ENCODE data around the gene SVEP1. TPM values are rescaled to one million over a fixed set of nuclear protein-coding genes. Genes with fewer than 3 reads are reported as not detected.

The SVEP1 gene
- total RNA-seq, 1 experiment from 2014 or later = not detected

DNA sequence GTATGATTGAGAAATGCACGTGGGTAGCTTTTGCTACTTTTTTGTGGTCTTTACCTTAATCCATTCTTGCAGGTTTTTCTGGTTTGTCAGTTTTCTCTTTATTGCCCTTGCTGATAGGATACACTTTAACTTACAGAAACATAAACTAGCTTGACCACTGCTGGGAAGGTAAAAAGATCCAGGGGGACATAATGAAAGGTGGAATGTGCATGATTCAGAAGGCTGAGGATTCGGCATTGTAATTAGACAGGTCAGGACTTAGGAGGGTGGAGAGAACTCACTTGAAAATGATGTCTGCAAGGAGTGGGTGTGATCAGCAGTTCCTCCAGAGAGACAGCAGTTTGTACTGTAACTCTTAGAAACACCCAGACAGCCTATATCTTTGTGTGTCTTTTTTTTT, 222.0 kb downstream of the SVEP1 start:
- Histone ChIP-seq H3K9ac (ENCODE audit: low read length) (no peak overlapping the region), H3K4me2 (ENCODE audit: low read depth, low read length, poor library complexity, severe bottlenecking) (no peak overlapping the region), H3K9me3 (ENCODE audit: low read length) (no peaks in the 10 kb centered on the region), H2AFZ (ENCODE audit: low read length) (no peak overlapping the region), H3K4me1 (ENCODE audit: low read length) (no peaks in the 10 kb centered on the region), H3K36me3 (ENCODE audit: insufficient read depth, low read length) (no peaks in the 10 kb centered on the region), H3K27ac (ENCODE audit: low read length) (no peak overlapping the region), H4K20me1 (ENCODE audit: insufficient read depth, low read depth, low read length) (no peaks in the 10 kb centered on the region), H3K9me2 (replicated peaks; ENCODE audit: insufficient read depth, low read length) (no peaks in the 10 kb centered on the region), H3K27me3 (ENCODE audit: low read length) (no peaks in the 10 kb centered on the region), H3K4me3 (ENCODE audit: low read length) (no peak overlapping the region), H3K79me2 (ENCODE audit: low read length) (no peaks in the 10 kb centered on the region)
- no peak for DNase-seq

DNA sequence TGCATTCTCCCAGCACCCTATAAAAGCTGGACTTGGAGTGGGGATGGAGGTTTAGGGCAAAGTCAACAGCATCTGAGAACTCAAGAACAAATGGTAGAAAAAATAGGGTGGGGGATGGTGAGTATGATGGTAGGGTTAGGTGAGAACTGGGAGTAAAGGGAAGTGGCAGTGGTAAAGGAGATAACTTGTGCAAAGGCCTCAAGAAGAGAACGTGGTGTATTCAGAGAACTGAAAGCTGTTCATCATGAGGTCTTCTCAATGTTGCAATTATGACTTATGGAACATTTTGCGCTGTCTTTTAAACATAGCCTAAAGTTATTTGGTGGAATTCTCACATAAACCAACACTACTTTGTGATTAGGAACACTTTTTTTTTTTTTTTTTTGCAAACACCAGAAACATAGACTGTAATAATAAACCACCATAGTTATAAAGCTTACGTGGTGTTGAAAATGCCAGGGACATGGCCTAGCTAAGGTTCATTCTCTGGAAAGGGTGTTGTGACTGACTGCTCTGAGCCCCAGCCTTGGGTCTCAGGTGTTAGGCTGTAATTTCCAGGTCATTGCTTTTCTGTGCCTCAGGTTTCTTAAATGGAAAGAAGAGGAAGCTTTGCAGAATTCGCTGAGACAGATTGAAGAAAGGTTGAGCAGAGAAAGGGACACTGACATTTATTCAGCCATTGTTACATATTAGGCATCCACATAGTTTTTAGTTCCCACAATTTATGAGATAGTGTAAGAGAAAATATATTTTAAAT, 222.7 kb downstream of the SVEP1 start:
- DNase-seq = no peak
- H3K36me3 ChIP-seq (ENCODE audit: insufficient read depth, low read length) = no peaks in the 10 kb centered on the region
- H3K4me2 ChIP-seq (ENCODE audit: low read depth, low read length, poor library complexity, severe bottlenecking) = no peak overlapping the region

DNA sequence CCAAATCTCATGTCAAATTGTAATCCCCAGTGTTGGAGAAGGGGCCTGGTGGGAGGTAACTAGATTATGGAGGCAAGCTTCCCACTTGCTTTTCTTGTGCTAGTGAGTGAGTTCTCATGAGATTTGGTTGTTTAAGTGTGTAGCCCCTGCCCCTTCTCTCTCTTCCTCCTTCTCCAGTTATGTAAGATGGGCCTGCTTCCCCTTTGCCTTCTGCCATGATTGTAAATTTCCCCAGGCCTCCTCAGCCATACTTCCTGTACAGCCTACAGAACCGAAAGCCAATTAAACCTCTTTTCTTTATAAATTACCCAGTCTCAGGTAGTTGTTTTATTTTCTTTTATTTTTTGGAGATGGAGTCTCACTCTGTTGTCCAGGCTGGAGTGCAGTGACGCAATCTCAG, 223.6 kb downstream of the SVEP1 start:
- no peak overlapping the region for H3K27ac ChIP-seq (ENCODE audit: low read length)
- H3K27me3 ChIP-seq (ENCODE audit: low read length) = no peaks in the 10 kb centered on the region
- no peaks in the 10 kb centered on the region for H3K9me2 ChIP-seq (replicated peaks; ENCODE audit: insufficient read depth, low read length)
- no peaks in the 10 kb centered on the region for H3K36me3 ChIP-seq (ENCODE audit: insufficient read depth, low read length)
- DNase-seq = no peak
- no peak overlapping the region for H2AFZ ChIP-seq (ENCODE audit: low read length)
- H3K4me2 ChIP-seq (ENCODE audit: low read depth, low read length, poor library complexity, severe bottlenecking) = no peak overlapping the region
- H3K9ac ChIP-seq (ENCODE audit: low read length) = no peak overlapping the region
- no peaks in the 10 kb centered on the region for H3K79me2 ChIP-seq (ENCODE audit: low read length)
- H3K4me1 ChIP-seq (ENCODE audit: low read length) = no peaks in the 10 kb centered on the region
- no peak overlapping the region for H3K4me3 ChIP-seq (ENCODE audit: low read length)
- H4K20me1 ChIP-seq (ENCODE audit: insufficient read depth, low read depth, low read length) = no peaks in the 10 kb centered on the region
- no peaks in the 10 kb centered on the region for H3K9me3 ChIP-seq (ENCODE audit: low read length)

More for the DNA sequence above, 222.7 kb downstream of the SVEP1 start:
- Histone ChIP-seq H3K27me3 (ENCODE audit: low read length) (no peaks in the 10 kb centered on the region), H3K9me3 (ENCODE audit: low read length) (no peaks in the 10 kb centered on the region), H3K9me2 (replicated peaks; ENCODE audit: insufficient read depth, low read length) (no peaks in the 10 kb centered on the region), H2AFZ (ENCODE audit: low read length) (no peak overlapping the region), H3K79me2 (ENCODE audit: low read length) (no peaks in the 10 kb centered on the region), H3K4me1 (ENCODE audit: low read length) (no peaks in the 10 kb centered on the region), H3K27ac (ENCODE audit: low read length) (no peak overlapping the region), H3K4me3 (ENCODE audit: low read length) (no peak overlapping the region), H4K20me1 (ENCODE audit: insufficient read depth, low read depth, low read length) (no peaks in the 10 kb centered on the region), H3K9ac (ENCODE audit: low read length) (no peak overlapping the region)

DNA sequence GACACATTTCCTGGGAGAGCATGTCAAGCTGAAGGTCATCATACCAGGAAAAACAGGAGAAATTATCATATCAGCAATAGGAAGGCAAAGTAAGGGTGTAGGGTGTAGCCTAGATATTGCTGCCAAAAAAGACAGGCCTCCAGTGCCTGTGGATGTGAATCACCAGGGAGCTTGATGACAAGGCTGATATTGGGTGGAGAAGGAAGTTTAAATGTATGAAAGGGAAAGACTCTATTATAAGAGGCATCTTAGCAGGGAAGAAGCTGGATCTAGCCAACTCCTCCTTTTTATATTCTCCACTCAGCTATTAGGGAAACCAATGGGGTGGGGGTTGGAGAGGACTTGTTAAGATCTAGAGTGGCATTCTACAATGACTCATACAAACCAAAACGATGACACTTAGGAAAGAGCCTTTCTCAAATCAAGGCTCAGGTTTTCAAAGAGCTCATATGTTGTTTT, 228.5 kb downstream of the SVEP1 start:
- H3K9me3 ChIP-seq (ENCODE audit: low read length) = no peaks in the 10 kb centered on the region
- DNase-seq = no peak
- no peaks in the 10 kb centered on the region for H3K9me2 ChIP-seq (replicated peaks; ENCODE audit: insufficient read depth, low read length)
- no peaks in the 10 kb centered on the region for H4K20me1 ChIP-seq (ENCODE audit: insufficient read depth, low read depth, low read length)
- no peaks in the 10 kb centered on the region for H3K4me1 ChIP-seq (ENCODE audit: low read length)
- no peaks in the 10 kb centered on the region for H3K79me2 ChIP-seq (ENCODE audit: low read length)
- no peak overlapping the region for H2AFZ ChIP-seq (ENCODE audit: low read length)
- no peak overlapping the region for H3K27ac ChIP-seq (ENCODE audit: low read length)
- H3K4me3 ChIP-seq (ENCODE audit: low read length) = no peak overlapping the region
- H3K4me2 ChIP-seq (ENCODE audit: low read depth, low read length, poor library complexity, severe bottlenecking) = no peak overlapping the region
- no peaks in the 10 kb centered on the region for H3K36me3 ChIP-seq (ENCODE audit: insufficient read depth, low read length)
- H3K9ac ChIP-seq (ENCODE audit: low read length) = no peak overlapping the region
- H3K27me3 ChIP-seq (ENCODE audit: low read length) = no peaks in the 10 kb centered on the region

DNA sequence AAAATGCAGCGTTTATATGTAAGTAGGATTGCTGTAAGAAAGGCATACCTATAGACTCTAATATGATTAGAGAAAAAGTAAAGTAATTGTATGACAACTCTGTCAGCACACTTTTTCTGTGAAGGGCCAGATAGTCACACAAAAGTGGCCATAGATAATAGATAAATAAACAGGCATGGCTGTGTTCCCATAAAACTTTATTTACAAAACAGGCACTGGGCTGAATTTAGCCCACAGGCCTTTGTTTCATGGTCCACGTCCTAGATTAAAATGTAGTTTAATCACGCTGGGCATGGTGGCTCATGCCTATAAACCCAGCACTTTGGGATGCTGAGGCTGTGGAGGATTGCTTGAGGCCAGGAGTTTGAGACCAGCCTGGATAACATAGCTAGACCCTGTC, 233.2 kb downstream of the SVEP1 start:
- no peaks in the 10 kb centered on the region for H3K36me3 ChIP-seq (ENCODE audit: insufficient read depth, low read length)
- no peaks in the 10 kb centered on the region for H3K27me3 ChIP-seq (ENCODE audit: low read length)
- H3K4me1 ChIP-seq (ENCODE audit: low read length) = no peaks in the 10 kb centered on the region
- H3K27ac ChIP-seq (ENCODE audit: low read length) = no peak overlapping the region
- no peak overlapping the region for H3K4me2 ChIP-seq (ENCODE audit: low read depth, low read length, poor library complexity, severe bottlenecking)
- no peak overlapping the region for H3K9ac ChIP-seq (ENCODE audit: low read length)
- H3K79me2 ChIP-seq (ENCODE audit: low read length) = no peaks in the 10 kb centered on the region
- no peak for DNase-seq
- H3K4me3 ChIP-seq (ENCODE audit: low read length) = no peak overlapping the region
- H2AFZ ChIP-seq (ENCODE audit: low read length) = no peak overlapping the region
- no peaks in the 10 kb centered on the region for H4K20me1 ChIP-seq (ENCODE audit: insufficient read depth, low read depth, low read length)
- no peaks in the 10 kb centered on the region for H3K9me3 ChIP-seq (ENCODE audit: low read length)
- H3K9me2 ChIP-seq (replicated peaks; ENCODE audit: insufficient read depth, low read length) = no peaks in the 10 kb centered on the region

DNA sequence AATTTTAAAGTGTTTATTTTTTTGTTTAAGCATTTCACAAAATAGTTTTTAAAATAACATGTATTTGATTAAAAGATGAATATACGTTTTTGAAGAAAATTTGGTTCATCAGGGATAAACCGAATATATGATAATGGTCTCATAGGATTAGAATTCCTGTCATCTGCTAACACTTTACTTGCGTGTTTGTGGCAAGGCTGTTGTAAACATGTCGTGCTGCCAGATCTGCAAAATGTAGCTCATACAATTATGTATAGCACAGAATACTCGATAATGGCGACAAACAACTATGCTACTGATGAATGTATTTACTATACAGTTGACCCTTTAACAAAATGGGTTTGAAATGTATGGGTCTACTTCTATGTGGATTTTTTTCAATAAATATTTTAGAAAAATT, 234.7 kb downstream of the SVEP1 start:
- H2AFZ ChIP-seq (ENCODE audit: low read length) = no peak overlapping the region
- no peaks in the 10 kb centered on the region for H3K9me3 ChIP-seq (ENCODE audit: low read length)
- no peaks in the 10 kb centered on the region for H3K36me3 ChIP-seq (ENCODE audit: insufficient read depth, low read length)
- no peaks in the 10 kb centered on the region for H4K20me1 ChIP-seq (ENCODE audit: insufficient read depth, low read depth, low read length)
- H3K4me1 ChIP-seq (ENCODE audit: low read length) = no peaks in the 10 kb centered on the region
- no peaks in the 10 kb centered on the region for H3K27me3 ChIP-seq (ENCODE audit: low read length)
- H3K79me2 ChIP-seq (ENCODE audit: low read length) = no peaks in the 10 kb centered on the region
- H3K4me2 ChIP-seq (ENCODE audit: low read depth, low read length, poor library complexity, severe bottlenecking) = no peak overlapping the region
- H3K4me3 ChIP-seq (ENCODE audit: low read length) = no peak overlapping the region
- DNase-seq = no peak
- no peak overlapping the region for H3K27ac ChIP-seq (ENCODE audit: low read length)
- H3K9ac ChIP-seq (ENCODE audit: low read length) = no peak overlapping the region
- H3K9me2 ChIP-seq (replicated peaks; ENCODE audit: insufficient read depth, low read length) = no peaks in the 10 kb centered on the region

DNA sequence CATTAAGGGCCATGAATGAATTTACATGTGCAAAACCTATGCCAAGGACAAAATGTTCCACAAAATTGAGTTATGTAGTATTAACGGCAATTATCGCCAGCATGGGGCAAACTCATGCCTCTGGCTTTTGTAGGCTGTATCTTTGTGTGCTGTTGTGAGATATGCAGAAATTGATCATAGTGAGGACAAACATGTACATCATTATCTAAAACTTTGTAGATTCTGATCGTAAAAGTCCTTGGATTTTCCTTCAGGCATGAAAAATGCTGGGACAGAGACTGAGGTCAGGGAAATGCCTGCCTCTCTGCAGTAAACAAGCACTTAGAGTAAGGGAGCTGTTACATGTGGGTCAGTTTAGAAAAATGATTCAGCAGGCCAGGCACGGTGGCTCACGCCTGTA, 236.0 kb downstream of the SVEP1 start:
- H3K27me3 ChIP-seq (ENCODE audit: low read length) = no peaks in the 10 kb centered on the region
- H3K36me3 ChIP-seq (ENCODE audit: insufficient read depth, low read length) = no peaks in the 10 kb centered on the region
- no peaks in the 10 kb centered on the region for H3K9me3 ChIP-seq (ENCODE audit: low read length)
- H3K9ac ChIP-seq (ENCODE audit: low read length) = no peak overlapping the region
- no peaks in the 10 kb centered on the region for H3K9me2 ChIP-seq (replicated peaks; ENCODE audit: insufficient read depth, low read length)
- no peaks in the 10 kb centered on the region for H4K20me1 ChIP-seq (ENCODE audit: insufficient read depth, low read depth, low read length)
- no peak overlapping the region for H2AFZ ChIP-seq (ENCODE audit: low read length)
- H3K27ac ChIP-seq (ENCODE audit: low read length) = no peak overlapping the region
- no peak for DNase-seq
- H3K79me2 ChIP-seq (ENCODE audit: low read length) = no peaks in the 10 kb centered on the region
- no peaks in the 10 kb centered on the region for H3K4me1 ChIP-seq (ENCODE audit: low read length)
- no peak overlapping the region for H3K4me2 ChIP-seq (ENCODE audit: low read depth, low read length, poor library complexity, severe bottlenecking)
- H3K4me3 ChIP-seq (ENCODE audit: low read length) = no peak overlapping the region

DNA sequence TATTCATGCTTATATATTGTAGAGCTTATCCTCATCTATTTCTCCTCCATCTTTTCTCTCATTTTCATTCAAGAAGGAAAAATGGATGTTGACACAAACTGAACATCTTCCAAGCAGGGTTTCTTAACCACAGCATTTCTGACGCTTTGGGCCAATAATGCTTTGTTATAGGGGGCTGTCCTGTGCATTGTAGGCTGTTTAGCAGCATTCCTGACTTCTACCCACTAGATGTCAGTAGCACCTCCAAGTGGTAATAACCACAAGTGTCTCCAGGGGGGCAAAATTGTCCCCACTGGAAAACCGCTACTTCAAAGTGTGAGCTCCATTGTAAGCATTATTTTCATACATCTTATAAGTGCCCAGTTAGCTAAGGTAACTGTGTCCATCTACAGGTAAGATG, 239.2 kb downstream of the SVEP1 start:
- Histone ChIP-seq H3K9me3 (ENCODE audit: low read length) (no peaks in the 10 kb centered on the region), H3K9me2 (replicated peaks; ENCODE audit: insufficient read depth, low read length) (no peaks in the 10 kb centered on the region), H3K4me1 (ENCODE audit: low read length) (no peaks in the 10 kb centered on the region), H4K20me1 (ENCODE audit: insufficient read depth, low read depth, low read length) (no peaks in the 10 kb centered on the region), H3K4me2 (ENCODE audit: low read depth, low read length, poor library complexity, severe bottlenecking) (no peak overlapping the region), H3K27ac (ENCODE audit: low read length) (no peak overlapping the region), H3K27me3 (ENCODE audit: low read length) (no peaks in the 10 kb centered on the region), H3K9ac (ENCODE audit: low read length) (no peak overlapping the region), H3K4me3 (ENCODE audit: low read length) (no peak overlapping the region), H2AFZ (ENCODE audit: low read length) (no peak overlapping the region), H3K36me3 (ENCODE audit: insufficient read depth, low read length) (no peaks in the 10 kb centered on the region), H3K79me2 (ENCODE audit: low read length) (no peaks in the 10 kb centered on the region)
- peak; percentile 52 for DNase-seq
